Anterior cingulate cortex (tissue), 58 donors: ENCODE measurements around the gene APOBEC2.

Source experiments
- DNase-seq, 58 donors: peaks; one replicate each; lab custom pipeline; 2025; lab: John Stamatoyannopoulos, UW

APOBEC2 gene

DNA sequence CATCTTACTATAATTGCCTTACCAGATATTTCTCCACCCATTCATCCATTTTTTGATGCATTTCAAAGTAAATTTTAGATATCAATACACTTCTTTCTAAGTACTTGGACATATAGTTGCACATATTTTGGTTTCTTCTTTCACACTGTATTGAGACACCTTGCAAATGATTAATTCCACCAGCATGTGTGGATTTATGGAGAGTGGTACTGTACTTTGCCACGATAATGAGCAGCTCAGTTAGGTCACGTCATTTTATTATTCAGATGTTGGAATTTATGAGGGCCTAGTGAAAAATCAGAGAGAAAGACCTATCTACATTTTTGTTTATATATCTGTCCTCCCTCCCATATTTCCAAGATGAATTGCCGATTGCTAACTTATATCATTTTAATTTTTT lies 25.1 kb downstream of the APOBEC2 start:
- DNase-seq = no peak

DNA sequence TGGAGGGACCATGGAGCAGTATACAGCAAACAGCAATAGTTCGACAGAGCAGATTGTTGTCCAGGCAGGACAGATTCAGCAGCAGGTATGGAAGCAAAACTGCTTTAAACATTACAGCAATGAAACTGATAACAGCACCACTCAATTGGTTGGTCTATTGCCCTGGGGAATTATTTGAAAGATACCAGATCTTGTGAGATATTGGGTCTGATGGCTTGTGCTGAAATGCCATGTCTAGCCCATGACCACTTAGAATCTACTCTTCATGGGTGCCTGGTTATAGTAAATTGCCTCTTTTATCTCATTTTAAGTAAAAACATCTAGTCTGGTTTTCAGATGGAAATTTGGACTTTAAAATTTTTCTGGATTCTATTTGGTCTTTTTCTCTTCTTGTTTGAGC lies 26.1 kb downstream of the APOBEC2 start:
- DNase-seq = no peak

DNA sequence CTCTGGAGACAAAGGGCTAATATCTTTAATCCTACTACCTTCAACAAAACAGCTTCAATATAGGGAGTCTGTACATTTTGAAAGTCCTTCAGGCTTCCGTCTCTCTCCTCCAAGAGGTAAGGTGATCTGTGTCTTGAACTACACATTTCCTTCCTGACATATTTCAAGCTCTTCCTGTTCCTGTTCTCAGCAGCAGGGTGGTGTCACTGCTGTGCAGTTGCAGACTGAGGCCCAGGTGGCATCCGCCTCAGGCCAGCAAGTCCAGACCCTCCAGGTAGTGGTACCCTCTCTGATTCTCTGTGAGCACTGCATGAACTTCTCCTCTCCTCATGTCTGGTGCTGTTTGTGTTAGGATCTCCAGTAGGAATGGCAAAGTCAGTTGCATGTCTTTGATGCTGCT lies 27.6 kb downstream of the APOBEC2 start:
- no peak for DNase-seq

DNA sequence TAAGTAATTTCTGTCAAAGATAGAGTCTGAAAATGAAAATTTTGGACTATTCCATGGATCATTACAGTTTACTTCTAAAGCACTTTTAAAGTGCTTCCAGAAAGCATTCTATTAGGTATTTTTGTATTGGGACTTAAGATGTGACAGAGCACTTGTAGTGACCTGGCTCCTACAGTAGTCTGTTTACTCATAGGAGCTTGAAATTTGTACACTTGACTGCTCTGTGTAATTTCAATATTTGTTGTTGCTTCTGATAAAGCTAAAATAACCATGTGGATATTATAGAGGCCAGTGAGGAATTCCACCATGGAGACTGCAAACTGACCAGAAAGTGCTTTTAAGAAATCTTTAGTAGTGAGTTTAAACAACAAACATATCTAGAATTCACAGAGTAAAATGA lies 30.1 kb downstream of the APOBEC2 start:
- no peak for DNase-seq

DNA sequence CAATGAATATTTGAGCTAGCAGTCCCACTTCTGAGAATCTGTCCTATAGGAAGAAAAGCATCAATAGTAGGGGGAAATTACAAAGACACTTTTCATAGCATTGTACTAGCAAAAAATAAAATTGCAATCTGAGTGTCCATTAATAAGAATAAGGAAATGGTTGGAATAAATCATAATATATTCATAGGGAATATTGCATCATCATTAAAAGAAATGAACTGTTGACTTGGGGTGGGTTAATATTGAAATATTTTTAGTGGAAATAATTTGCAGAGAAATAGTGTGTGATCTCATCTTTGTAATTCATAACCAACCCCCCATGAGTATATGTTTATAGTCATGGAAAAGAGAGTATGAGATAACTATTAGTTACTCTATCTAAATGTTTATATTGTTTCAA lies 32.2 kb downstream of the APOBEC2 start:
- no peak for DNase-seq

DNA sequence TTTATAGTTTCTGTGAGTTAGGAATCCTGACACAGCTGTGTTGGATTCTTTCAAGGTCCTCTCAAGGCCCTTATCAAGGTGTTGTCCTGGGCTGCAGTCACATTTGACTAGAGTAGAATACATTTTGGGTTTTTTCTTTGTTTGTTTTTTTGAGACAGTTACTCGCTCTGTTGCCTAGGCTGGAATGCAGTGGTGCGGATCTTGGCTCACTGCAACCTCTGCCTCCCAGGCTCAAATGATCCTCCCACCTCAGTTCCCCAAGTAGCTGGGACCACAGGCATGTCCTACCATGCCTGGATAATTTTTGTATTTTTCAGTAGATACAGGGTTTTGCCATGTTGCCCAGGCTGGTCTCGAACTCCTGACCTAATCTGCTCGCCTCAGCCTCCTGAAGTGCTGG lies 35.4 kb downstream of the APOBEC2 start:
- no peak for DNase-seq

DNA sequence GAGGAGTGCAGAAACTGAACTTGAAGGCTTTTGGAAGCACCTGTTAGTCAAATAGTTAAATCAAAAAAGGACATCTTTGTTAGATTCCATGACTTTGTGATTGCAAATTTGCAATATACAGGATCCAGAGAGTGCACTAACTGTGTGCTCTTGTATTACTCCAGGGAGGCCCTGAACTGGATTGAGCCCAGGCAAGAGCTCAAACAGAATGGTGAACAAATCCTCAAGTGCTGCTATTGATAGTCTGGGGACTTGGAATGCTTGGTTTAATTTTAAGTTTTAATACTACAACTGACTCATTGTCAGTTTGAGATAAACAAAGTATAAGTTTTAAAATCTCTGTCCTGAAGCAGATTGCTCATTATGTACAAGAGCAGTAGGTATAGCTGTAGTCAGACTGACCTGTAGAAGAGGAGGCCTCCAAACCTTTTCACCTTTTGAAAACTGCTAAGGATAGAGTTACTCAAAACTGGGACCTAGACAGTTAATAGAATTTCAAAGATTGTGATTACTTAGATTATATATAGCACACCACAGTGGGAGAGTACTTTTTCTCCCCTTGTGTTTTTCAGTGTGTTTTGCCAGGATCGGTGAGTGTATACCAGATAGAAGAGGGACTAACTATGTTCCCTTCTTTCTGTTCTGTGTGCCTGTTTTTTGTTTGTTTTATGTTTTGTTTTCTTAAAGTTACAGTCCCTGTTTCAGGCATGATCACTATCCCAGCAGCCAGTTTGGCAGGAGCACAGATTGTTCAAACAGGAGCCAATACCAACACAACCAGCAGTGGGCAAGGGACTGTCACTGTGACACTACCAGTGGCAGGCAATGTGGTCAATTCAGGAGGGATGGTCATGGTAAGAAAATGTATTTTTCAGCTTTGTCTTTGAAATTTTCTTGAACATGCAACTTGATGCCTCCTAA lies 38.1 kb downstream of the APOBEC2 start:
- no peak for DNase-seq

DNA sequence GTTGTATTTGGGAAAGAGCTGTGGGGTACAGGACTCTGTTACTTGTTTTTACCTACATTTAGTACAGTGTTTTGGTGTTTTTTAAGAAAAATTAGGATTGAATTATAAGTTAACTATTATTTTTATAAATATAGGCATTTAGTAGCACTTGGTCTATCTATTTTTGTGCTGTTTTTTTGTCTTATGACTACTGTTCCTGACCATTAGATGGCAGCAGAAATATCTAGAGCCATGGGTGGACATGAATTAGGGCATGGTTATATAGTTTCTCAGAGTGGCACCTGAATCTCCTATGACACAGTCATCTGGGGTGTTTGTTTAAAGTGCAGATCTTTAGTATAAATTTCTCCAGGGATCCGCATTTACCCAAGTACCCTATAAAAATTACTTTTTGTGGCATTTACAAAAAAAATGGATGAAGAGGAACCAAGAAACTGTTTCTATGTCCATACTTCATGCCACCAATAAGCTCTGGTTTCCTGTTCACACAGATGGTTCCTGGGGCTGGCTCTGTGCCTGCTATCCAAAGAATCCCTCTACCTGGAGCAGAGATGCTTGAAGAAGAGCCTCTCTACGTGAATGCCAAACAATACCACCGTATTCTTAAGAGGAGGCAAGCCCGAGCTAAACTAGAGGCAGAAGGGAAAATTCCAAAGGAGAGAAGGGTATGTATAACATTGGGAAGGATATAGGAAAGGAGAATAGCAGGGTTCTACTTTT lies 39.6 kb downstream of the APOBEC2 start:
- DNase-seq = no peak

DNA sequence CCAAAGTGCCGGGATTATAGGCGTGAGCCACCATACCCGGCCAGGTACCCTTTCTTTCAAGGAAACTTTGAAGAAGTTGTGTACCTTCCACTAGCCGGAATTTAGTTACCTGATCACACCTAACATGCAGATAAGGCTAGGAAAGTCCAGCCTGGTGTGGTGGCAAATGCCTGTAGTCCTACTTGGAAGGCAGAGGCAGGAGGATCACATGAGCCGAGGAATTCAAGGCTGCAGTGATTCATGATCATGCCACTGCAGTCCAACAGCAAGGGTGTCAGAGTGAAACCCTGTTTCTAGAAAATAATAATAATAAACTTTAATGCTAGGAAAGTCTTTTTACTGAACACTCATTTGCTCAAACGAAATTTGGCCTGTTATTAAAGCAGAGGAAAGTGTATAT lies 40.7 kb downstream of the APOBEC2 start:
- DNase-seq = no peak

DNA sequence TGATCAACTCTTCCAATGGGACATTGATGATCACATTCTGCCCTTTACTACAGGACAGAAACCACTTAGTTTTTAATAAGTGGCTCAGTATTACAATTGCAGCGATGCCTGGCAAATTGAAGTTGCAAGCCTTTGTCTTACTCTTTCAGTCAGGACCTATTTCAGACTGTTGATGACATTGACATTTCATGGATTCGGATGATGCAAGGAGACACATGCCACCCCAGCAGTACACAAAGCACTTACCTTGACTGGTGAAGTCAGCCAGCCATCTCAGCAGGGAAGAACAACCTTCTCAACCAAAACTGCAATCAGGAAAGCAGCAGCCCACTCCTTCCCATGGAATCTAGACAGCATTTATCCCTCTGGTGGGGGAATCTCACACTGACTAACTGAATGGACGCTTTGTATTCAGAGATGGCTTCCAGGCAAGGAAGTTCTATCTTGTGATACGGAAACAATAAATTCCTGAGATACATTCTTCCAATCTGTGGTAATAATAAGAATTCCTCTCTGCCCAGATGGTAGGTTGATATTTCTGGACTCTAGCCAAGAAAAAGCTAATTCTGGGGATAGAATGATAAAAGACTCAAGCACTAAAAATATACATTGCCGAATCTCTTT lies 44.6 kb downstream of the APOBEC2 start:
- no peak for DNase-seq

DNA sequence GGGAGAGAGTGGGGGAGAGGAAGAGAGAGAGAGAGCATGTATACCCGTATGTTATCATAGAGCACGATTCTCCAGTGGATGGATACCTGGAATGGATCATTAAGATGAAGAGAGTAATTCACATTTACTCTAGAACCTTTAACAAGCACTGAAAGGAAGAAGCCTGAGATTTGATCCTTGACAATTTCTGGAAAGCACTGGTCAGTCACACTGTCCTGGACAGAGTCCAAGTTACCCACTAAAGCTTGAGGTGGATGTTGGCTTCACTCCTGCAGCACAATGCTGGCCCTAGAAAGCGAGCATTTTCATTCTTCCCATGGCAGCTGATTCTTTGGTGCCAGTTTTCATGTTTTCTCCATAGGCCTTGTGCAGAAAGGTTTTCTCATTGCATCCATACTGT lies 45.4 kb downstream of the APOBEC2 start:
- DNase-seq = no peak

DNA sequence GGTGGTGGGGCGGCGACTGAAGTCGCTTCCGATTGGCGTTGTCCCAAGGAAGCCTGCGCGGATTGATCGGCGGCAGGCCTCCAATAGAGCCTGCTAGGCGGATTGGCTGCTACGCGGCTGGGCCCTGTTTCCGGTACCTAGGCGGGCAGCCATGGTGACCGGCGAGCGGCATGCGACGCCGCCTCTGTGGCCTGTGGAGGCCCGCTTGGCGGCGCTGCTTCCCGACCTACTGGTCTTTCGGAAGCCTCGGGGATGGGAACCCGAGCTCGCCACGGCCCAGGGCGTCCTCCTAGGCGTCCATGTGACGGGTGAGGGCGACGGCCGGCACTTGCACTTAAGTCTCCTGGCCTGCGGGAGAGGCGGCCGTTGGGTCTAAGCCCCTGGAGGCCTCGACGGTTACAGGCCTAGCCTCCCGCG lies 47.9 kb downstream of the APOBEC2 start:
- DNase-seq = peak in 1 of 58 donors; percentile 6

DNA sequence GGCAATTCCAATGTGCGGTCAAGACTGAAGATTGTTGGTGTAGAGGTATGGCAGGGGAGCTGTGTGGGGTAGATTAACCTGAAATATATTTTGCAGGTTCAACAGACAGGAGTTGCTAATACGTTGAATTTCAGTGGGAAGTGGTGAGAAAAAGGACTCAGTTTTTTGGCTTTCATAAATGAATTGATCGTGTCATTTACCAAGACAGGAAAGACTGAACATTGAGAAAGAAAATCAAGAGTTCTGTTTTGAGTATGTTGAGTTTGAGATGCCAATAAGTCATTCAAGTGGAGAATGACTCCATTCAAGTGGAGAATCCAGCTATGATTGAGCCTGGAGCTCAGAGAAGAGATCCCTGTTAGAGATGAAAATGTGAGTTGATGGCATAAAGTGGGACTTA lies 50.8 kb downstream of the APOBEC2 start:
- no peak for DNase-seq

DNA sequence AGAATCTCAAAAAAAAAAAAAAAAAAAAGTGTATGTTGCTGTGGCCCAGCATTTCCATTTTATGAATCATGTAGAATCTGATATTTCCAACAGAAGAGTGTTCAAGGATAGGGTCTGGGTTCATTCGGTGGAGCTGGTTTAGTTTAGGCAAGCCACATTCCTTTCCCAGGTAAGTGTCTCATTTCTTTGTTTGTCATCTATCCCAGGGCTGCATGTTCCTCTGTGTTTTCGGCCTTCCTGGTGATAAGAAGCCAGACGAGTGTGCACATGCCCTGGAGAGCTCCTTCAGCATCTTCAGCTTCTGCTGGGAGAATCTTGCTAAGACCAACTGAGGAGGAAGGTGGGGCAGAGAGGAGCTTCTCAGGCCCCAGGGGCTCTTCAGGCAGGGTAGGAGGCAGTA lies 58.0 kb downstream of the APOBEC2 start:
- DNase-seq = no peak
